Smooth muscle cell (in vitro differentiated cells): ENCODE data around the gene MAP3K5. TPM values are rescaled to one million over a fixed set of nuclear protein-coding genes. Genes with fewer than 3 reads are reported as not detected.

Experiments
- DNase-seq: peaks from one replicate; lab custom pipeline; 2025; ENCODE audit not compliant: unreplicated experiment; lab: John Stamatoyannopoulos, UW
- H2AFZ ChIP-seq: fragments of 200-600 bp; sonication (generic); 2 replicates; pipeline ENCODE4 v1.6.0; 2016; ENCODE audit warnings: antibody characterized with exemption, low read depth, mild to moderate bottlenecking
- H3F3A ChIP-seq: fragments of 200-600 bp; sonication (generic); 2 replicates; pipeline ENCODE4 v1.6.0; 2017; ENCODE audit warnings: antibody characterized with exemption, low read depth
- H3K27ac ChIP-seq: fragments of 200-600 bp; sonication (generic); 2 replicates; pipeline ENCODE4 v1.5.1; 2016; ENCODE audit warnings: low read depth, mild to moderate bottlenecking
- H3K27me3 ChIP-seq: fragments of 200-600 bp; sonication (generic); 2 replicates; pipeline ENCODE4 v1.6.1; 2016; ENCODE audit warnings: low read depth, mild to moderate bottlenecking
- H3K36me3 ChIP-seq: fragments of 200-600 bp; sonication (generic); 2 replicates; pipeline ENCODE4 v1.5.1; 2016; ENCODE audit warnings: low read depth
- H3K4me1 ChIP-seq: fragments of 200-600 bp; sonication (generic); 2 replicates; pipeline ENCODE4 v1.5.1; 2016; ENCODE audit warnings: low read depth
- H3K4me2 ChIP-seq: fragments of 200-600 bp; sonication (generic); 2 replicates; pipeline ENCODE4 v1.6.0; 2016; ENCODE audit warnings: mild to moderate bottlenecking
- H3K4me3 ChIP-seq: fragments of 200-600 bp; sonication (generic); 2 replicates; pipeline ENCODE4 v1.5.1; 2016; ENCODE audit warnings: mild to moderate bottlenecking
- H3K79me2 ChIP-seq: fragments of 200-600 bp; sonication (generic); 2 replicates; pipeline ENCODE4 v1.6.0; 2016; ENCODE audit warnings: low read depth, mild to moderate bottlenecking
- H3K9ac ChIP-seq: fragments of 200-600 bp; sonication (generic); 2 replicates; pipeline ENCODE4 v1.6.0; 2016; ENCODE audit warnings: low read depth
- H3K9me3 ChIP-seq: fragments of 200-600 bp; sonication (generic); replicated peaks from 2 replicates; pipeline ENCODE4 v1.5.1; 2016; ENCODE audit warnings: low read depth
- H4K20me1 ChIP-seq: fragments of 200-600 bp; sonication (generic); 2 replicates; pipeline ENCODE4 v1.6.0; 2016; ENCODE audit warnings: low read depth
- CTCF ChIP-seq: fragments of 200-600 bp; sonication (generic); IDR thresholded peaks from 2 replicates; pipeline ENCODE4 v1.5.1; 2017; ENCODE audit warnings: borderline replicate concordance, mild to moderate bottlenecking, antibody characterized with exemption; ENCODE audit not compliant: insufficient read depth, poor library complexity, severe bottlenecking
- WGBS: methylation state at CpG from one replicate; pipeline ENCODE4 v1.1.7; 2016; ENCODE audit warnings: low lambda C conversion rate; 5-methylcytosine and 5-hydroxymethylcytosine counted together
- polyA plus RNA-seq: library from polyadenylated mRNA; unstranded; fragments of >200 nt; fragmentation: Nextera tagmentation; extraction: Ambion mirVana; gene quantifications from 2 replicates; pipeline ENCODE4 v1.2.1, GENCODE V29; 2016
- total RNA-seq: library from RNA; depleted of rRNA; stranded (reverse); fragments of >200 nt; gene quantifications from 2 replicates; pipeline ENCODE4 v1.2.3, GENCODE V29; 2014

MAP3K5 gene
- total and polyA plus RNA-seq, 2 experiments from 2014 or later: 0.93 to 2.1 TPM

DNA sequence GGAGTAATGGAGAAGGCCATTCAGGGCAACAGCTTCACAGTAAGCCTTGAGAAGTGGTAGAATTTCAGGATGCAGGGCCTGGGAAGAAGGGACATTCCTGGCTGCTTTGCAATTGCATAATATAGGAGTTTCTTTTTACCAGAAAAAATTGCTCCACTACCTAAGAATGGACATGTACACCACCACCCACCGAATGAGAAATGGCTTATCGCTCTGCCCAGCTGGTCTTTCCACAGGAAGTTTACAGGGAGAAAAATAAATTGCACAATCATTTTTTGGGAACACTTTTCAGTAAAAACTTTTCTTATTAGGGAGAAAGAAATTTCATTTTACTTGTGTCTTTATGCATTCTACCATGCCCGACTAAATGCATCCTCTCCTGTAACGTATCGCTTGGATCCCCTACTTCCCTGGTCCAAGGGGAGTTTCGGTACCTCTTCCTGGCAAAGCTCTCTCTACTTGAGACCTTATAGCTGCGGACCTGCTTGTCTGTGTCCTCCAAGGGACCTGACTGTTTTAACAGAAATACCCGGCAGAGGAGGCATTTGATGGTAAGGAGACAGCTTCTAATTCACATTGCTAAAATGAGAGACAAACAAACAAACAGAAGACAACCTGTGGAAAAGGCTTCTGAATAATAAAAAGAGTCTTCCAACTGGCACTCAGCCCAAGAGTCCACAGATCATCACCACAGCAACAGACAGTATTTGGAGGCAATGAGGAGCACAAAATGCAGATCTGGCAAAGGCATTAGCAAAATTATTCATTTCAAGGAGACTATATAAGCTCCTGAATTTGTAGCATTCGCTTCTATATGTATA, 54.2 kb downstream of the MAP3K5 start:
- H3K9me3 ChIP-seq: no peaks in the 10 kb centered on the region
- no peaks in the 10 kb centered on the region for H4K20me1 ChIP-seq
- H3K9ac ChIP-seq: no peak overlapping the region
- no peak for DNase-seq
- H2AFZ ChIP-seq: no peak overlapping the region
- H3K36me3 ChIP-seq: no peaks in the 10 kb centered on the region
- 90% methylated on average over 9 of the region's 9 CpGs for WGBS
- peaks cover 4% of the 10 kb centered on the region for H3K27me3 ChIP-seq
- no peak overlapping the region for H3K27ac ChIP-seq
- no peak for TF ChIP-seq CTCF
- no peak overlapping the region for H3K4me3 ChIP-seq
- H3F3A ChIP-seq: no peaks in the 10 kb centered on the region
- H3K79me2 ChIP-seq: no peaks in the 10 kb centered on the region
- H3K4me2 ChIP-seq: no peak overlapping the region
- no peaks in the 10 kb centered on the region for H3K4me1 ChIP-seq

- WGBS: 99% methylated on average over 5 of the region's 5 CpGs
- no peaks in the 10 kb centered on the region for H3K4me1 ChIP-seq
- no peak for DNase-seq
- no peak overlapping the region for H2AFZ ChIP-seq
- no peaks in the 10 kb centered on the region for H3F3A ChIP-seq
- TF ChIP-seq CTCF: no peak
- H4K20me1 ChIP-seq: no peaks in the 10 kb centered on the region
- H3K27me3 ChIP-seq: peaks cover 10% of the 10 kb centered on the region
- H3K27ac ChIP-seq: no peak overlapping the region
- H3K9ac ChIP-seq: no peak overlapping the region
- H3K36me3 ChIP-seq: no peaks in the 10 kb centered on the region
- H3K4me2 ChIP-seq: no peak overlapping the region
- H3K4me3 ChIP-seq: no peak overlapping the region
- H3K79me2 ChIP-seq: no peaks in the 10 kb centered on the region
- no peaks in the 10 kb centered on the region for H3K9me3 ChIP-seq
Measured at GRCh38 chr6:136737374-136737844, 54.9 kb downstream of the MAP3K5 start.

GRCh38 chr6:136736281-136736960, 55.9 kb downstream of the MAP3K5 start:
- Histone ChIP-seq H3K9ac (no peak overlapping the region), H3K79me2 (no peaks in the 10 kb centered on the region), H3K4me3 (no peak overlapping the region), H3F3A (no peaks in the 10 kb centered on the region), H3K27ac (no peak overlapping the region), H3K4me1 (no peaks in the 10 kb centered on the region), H3K4me2 (no peak overlapping the region), H3K36me3 (no peaks in the 10 kb centered on the region), H2AFZ (no peak overlapping the region), H3K27me3 (peaks cover 10% of the 10 kb centered on the region), H4K20me1 (no peaks in the 10 kb centered on the region), H3K9me3 (no peaks in the 10 kb centered on the region)
- WGBS: 96% methylated on average over 5 of the region's 5 CpGs
- DNase-seq: no peak
- TF ChIP-seq CTCF: no peak
